GM23248 (cell line): ENCODE data around the gene RAMACL.

ENCODE experiments used
- EZH2 ChIP-seq: fragments of 200-600 bp; sonication (generic); IDR thresholded peaks from 2 replicates; pipeline ENCODE4 v1.6.1; 2018; ENCODE audit warnings: antibody characterized with exemption, mild to moderate bottlenecking; ENCODE audit not compliant: insufficient read depth, poor library complexity, severe bottlenecking
- EZH2phosphoT487 ChIP-seq: fragments of 200-600 bp; sonication (generic); IDR thresholded peaks from 2 replicates; pipeline ENCODE4 v1.6.1; 2018; ENCODE audit warnings: antibody characterized with exemption, moderate library complexity, mild to moderate bottlenecking, low read depth; ENCODE audit not compliant: insufficient read depth

DNA sequence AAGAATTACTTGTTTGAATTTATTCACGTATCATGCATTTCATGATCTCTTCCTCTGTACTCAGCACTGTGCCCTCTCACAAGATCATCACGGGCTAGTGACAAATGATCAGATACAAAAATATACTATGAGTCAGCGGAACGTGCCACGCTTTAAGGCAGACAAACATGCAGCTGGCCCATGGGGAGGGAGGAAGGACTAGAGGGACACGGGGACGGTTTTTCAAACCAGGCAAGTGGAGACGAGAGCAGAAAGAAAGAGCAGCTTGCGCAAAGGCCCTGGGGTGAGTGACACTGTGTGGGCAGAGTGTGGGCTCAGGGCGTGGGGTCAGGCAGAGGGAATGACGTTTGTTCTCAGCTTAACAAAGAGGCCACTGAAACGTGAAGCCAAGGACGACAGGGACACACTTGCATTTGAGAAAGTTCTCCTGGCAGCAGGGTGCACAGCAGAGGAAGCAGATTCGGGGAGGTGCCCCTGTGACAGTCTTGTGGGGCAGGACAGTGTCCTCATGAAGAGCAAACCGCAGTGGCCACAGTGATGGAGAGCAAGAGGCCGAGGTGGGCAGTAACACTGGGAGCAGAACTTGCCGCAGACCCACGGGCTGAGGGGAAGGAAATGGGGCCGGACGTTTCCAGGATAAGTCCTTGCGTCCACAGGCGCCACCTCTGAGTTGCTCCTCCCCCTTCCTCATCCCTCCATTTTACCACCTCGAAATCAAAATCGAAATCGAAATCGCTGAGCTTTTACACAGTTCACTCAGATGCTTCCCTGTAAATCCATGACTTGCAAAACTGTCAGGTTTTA is 47.5 kb upstream of the RAMACL start:
- no peak for TF ChIP-seq EZH2phosphoT487
- no peak for TF ChIP-seq EZH2
